ENCODE results near the gene GPR15.

The GPR15 gene

GRCh38 chr3:98513736-98514135, 18.0 kb upstream of the GPR15 start:
- Histone ChIP-seq H3K9me3 (ENCODE audit: insufficient read depth, low read depth, low read length) (no peaks in the 10 kb centered on the region), H3K27ac (ENCODE audit: low read length) (no peak overlapping the region), H3K9ac (ENCODE audit: low read depth, low read length) (no peak overlapping the region), H3K4me1 (ENCODE audit: insufficient read depth, low read length) (peaks cover 8% of the 10 kb centered on the region), H3K36me3 (ENCODE audit: insufficient read depth, low read depth, low read length) (peaks cover 42% of the 10 kb centered on the region), H3K4me3 (ENCODE audit: low read length) (no peak overlapping the region), H3K27me3 (ENCODE audit: insufficient read depth, low read length) (no peaks in the 10 kb centered on the region)

GRCh38 chr3:98514948-98515347, 16.8 kb upstream of the GPR15 start:
- H3K4me3 ChIP-seq (ENCODE audit: low read length): no peak overlapping the region
- peaks cover 54% of the 10 kb centered on the region for H3K36me3 ChIP-seq (ENCODE audit: insufficient read depth, low read depth, low read length)
- H3K9me3 ChIP-seq (ENCODE audit: insufficient read depth, low read depth, low read length): no peaks in the 10 kb centered on the region
- no peak overlapping the region for H3K9ac ChIP-seq (ENCODE audit: low read depth, low read length)
- H3K27ac ChIP-seq (ENCODE audit: low read length): no peak overlapping the region
- peaks cover 8% of the 10 kb centered on the region for H3K4me1 ChIP-seq (ENCODE audit: insufficient read depth, low read length)
- H3K27me3 ChIP-seq (ENCODE audit: insufficient read depth, low read length): no peaks in the 10 kb centered on the region

- Histone ChIP-seq H3K9ac (ENCODE audit: low read depth, low read length) (no peak overlapping the region), H3K4me1 (ENCODE audit: insufficient read depth, low read length) (peaks cover 8% of the 10 kb centered on the region), H3K27ac (ENCODE audit: low read length) (no peak overlapping the region), H3K36me3 (ENCODE audit: insufficient read depth, low read depth, low read length) (peaks cover 67% of the 10 kb centered on the region), H3K9me3 (ENCODE audit: insufficient read depth, low read depth, low read length) (no peaks in the 10 kb centered on the region), H3K4me3 (ENCODE audit: low read length) (no peak overlapping the region), H3K27me3 (ENCODE audit: insufficient read depth, low read length) (no peaks in the 10 kb centered on the region)
These were observed 13.0 kb upstream of the GPR15 start for GRCh38 chr3:98518816-98519215.

GRCh38 chr3:98519351-98519750, 12.4 kb upstream of the GPR15 start:
- H3K4me3 ChIP-seq (ENCODE audit: low read length): no peak overlapping the region
- no peak overlapping the region for H3K27ac ChIP-seq (ENCODE audit: low read length)
- H3K4me1 ChIP-seq (ENCODE audit: insufficient read depth, low read length): peaks cover 8% of the 10 kb centered on the region
- no peaks in the 10 kb centered on the region for H3K9me3 ChIP-seq (ENCODE audit: insufficient read depth, low read depth, low read length)
- H3K9ac ChIP-seq (ENCODE audit: low read depth, low read length): no peak overlapping the region
- H3K36me3 ChIP-seq (ENCODE audit: insufficient read depth, low read depth, low read length): peaks cover 67% of the 10 kb centered on the region
- H3K27me3 ChIP-seq (ENCODE audit: insufficient read depth, low read length): no peaks in the 10 kb centered on the region

GRCh38 chr3:98521897-98522543, 9.8 kb upstream of the GPR15 start:
- H3K27me3 ChIP-seq (ENCODE audit: insufficient read depth, low read length): no peaks in the 10 kb centered on the region
- peak overlapping the region; percentile 93 for H3K27ac ChIP-seq (ENCODE audit: low read length)
- H3K9ac ChIP-seq (ENCODE audit: low read depth, low read length): peak overlapping the region; percentile 92
- H3K4me1 ChIP-seq (ENCODE audit: insufficient read depth, low read length): peaks cover 8% of the 10 kb centered on the region
- H3K36me3 ChIP-seq (ENCODE audit: insufficient read depth, low read depth, low read length): peaks cover 40% of the 10 kb centered on the region
- no peaks in the 10 kb centered on the region for H3K9me3 ChIP-seq (ENCODE audit: insufficient read depth, low read depth, low read length)
- peak overlapping the region; percentile 88 for H3K4me3 ChIP-seq (ENCODE audit: low read length)

- Histone ChIP-seq H3K36me3 (ENCODE audit: insufficient read depth, low read depth, low read length) (peaks cover 35% of the 10 kb centered on the region), H3K4me1 (ENCODE audit: insufficient read depth, low read length) (peaks cover 4% of the 10 kb centered on the region), H3K9ac (ENCODE audit: low read depth, low read length) (peak within 1 kb of the TSS; percentile 92), H3K27me3 (ENCODE audit: insufficient read depth, low read length) (no peaks in the 10 kb centered on the region), H3K9me3 (ENCODE audit: insufficient read depth, low read depth, low read length) (no peaks in the 10 kb centered on the region), H3K27ac (ENCODE audit: low read length) (peak within 1 kb of the TSS; percentile 93), H3K4me3 (ENCODE audit: low read length) (peak within 1 kb of the TSS; percentile 88)
These were observed 9.1 kb upstream of the GPR15 start, which contains the start of gene CLDND1 for GRCh38 chr3:98522544-98523281. CLDND1 (minus strand) TSS chr3:98522902; CDS start chr3:98521424, 1,478 bp downstream.

- Histone ChIP-seq H3K4me3 (ENCODE audit: low read length) (no peak overlapping the region), H3K9ac (ENCODE audit: low read depth, low read length) (no peak overlapping the region), H3K9me3 (ENCODE audit: insufficient read depth, low read depth, low read length) (no peaks in the 10 kb centered on the region), H3K27ac (ENCODE audit: low read length) (no peak overlapping the region), H3K27me3 (ENCODE audit: insufficient read depth, low read length) (no peaks in the 10 kb centered on the region), H3K36me3 (ENCODE audit: insufficient read depth, low read depth, low read length) (peaks cover 8% of the 10 kb centered on the region), H3K4me1 (ENCODE audit: insufficient read depth, low read length) (no peaks in the 10 kb centered on the region; the same call in 1 of the 2 replicates)
These were observed 6.3 kb upstream of the GPR15 start for GRCh38 chr3:98525494-98525893.

GRCh38 chr3:98528474-98529346, 3.1 kb upstream of the GPR15 start:
- H3K36me3 ChIP-seq (ENCODE audit: insufficient read depth, low read depth, low read length): no peaks in the 10 kb centered on the region
- no peaks in the 10 kb centered on the region for H3K4me1 ChIP-seq (ENCODE audit: insufficient read depth, low read length)
- no peak overlapping the region for H3K9ac ChIP-seq (ENCODE audit: low read depth, low read length)
- H3K9me3 ChIP-seq (ENCODE audit: insufficient read depth, low read depth, low read length): no peaks in the 10 kb centered on the region
- no peak overlapping the region for H3K27ac ChIP-seq (ENCODE audit: low read length)
- H3K4me3 ChIP-seq (ENCODE audit: low read length): no peak overlapping the region
- no peaks in the 10 kb centered on the region for H3K27me3 ChIP-seq (ENCODE audit: insufficient read depth, low read length)

- Histone ChIP-seq H3K4me3 (ENCODE audit: low read length) (no peak overlapping the region), H3K9ac (ENCODE audit: low read depth, low read length) (no peak overlapping the region), H3K27ac (ENCODE audit: low read length) (no peak overlapping the region), H3K4me1 (ENCODE audit: insufficient read depth, low read length) (no peaks in the 10 kb centered on the region), H3K36me3 (ENCODE audit: insufficient read depth, low read depth, low read length) (no peaks in the 10 kb centered on the region), H3K27me3 (ENCODE audit: insufficient read depth, low read length) (no peaks in the 10 kb centered on the region), H3K9me3 (ENCODE audit: insufficient read depth, low read depth, low read length) (no peaks in the 10 kb centered on the region)
These were observed 1.8 kb upstream of the GPR15 start for GRCh38 chr3:98529856-98530459.

GRCh38 chr3:98530676-98531075, 1.1 kb upstream of the GPR15 start:
- no peaks in the 10 kb centered on the region for H3K27me3 ChIP-seq (ENCODE audit: insufficient read depth, low read length)
- no peaks in the 10 kb centered on the region for H3K9me3 ChIP-seq (ENCODE audit: insufficient read depth, low read depth, low read length)
- H3K36me3 ChIP-seq (ENCODE audit: insufficient read depth, low read depth, low read length): no peaks in the 10 kb centered on the region
- no peak overlapping the region for H3K9ac ChIP-seq (ENCODE audit: low read depth, low read length)
- H3K4me3 ChIP-seq (ENCODE audit: low read length): no peak overlapping the region
- H3K4me1 ChIP-seq (ENCODE audit: insufficient read depth, low read length): no peaks in the 10 kb centered on the region
- no peak overlapping the region for H3K27ac ChIP-seq (ENCODE audit: low read length)

- Histone ChIP-seq H3K9ac (ENCODE audit: low read depth, low read length) (no peak overlapping the region), H3K4me3 (ENCODE audit: low read length) (no peak overlapping the region), H3K27ac (ENCODE audit: low read length) (no peak overlapping the region), H3K9me3 (ENCODE audit: insufficient read depth, low read depth, low read length) (no peaks in the 10 kb centered on the region), H3K27me3 (ENCODE audit: insufficient read depth, low read length) (no peaks in the 10 kb centered on the region), H3K36me3 (ENCODE audit: insufficient read depth, low read depth, low read length) (no peaks in the 10 kb centered on the region), H3K4me1 (ENCODE audit: insufficient read depth, low read length) (no peaks in the 10 kb centered on the region)
These were observed 478 bp downstream of the GPR15 start for GRCh38 chr3:98532275-98532637.
